ENCODE measurements around the gene PLXNB1. TPM values are rescaled to one million over a fixed set of nuclear protein-coding genes. Genes with fewer than 3 reads are reported as not detected.
A peak's percentile ranks its signal among the peaks of the same experiment; 100 is the strongest.

Gene PLXNB1
- total and polyA plus RNA-seq, 2 donors: 22.7 to 65.7 TPM

DNA sequence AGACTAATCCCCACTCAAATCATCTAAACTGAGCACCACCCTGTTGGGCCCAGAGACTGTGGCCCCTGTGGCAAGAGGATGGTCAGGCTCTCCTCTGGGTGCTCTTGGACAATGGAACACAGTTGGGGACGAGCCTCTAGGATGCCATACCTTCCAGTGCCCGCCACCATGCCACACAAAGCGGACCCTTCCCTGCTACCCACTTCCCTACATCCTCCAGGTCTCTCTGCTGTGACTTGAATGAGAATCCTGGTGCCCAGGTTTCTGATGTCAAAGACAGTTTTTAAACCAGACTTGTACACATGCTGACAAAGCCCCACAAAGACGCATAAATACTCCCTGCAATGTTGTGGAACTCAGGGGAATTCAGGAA lies 5.3 kb upstream of the PLXNB1 start:
- Histone ChIP-seq H3K4me3 (ENCODE audit: low read depth, low read length) (no peak overlapping the region), H3K36me3 (ENCODE audit: insufficient read depth) (no peaks in the 10 kb centered on the region), H3K4me1 (ENCODE audit: insufficient read depth) (no peaks in the 10 kb centered on the region), H3K27ac (ENCODE audit: low read depth) (no peak overlapping the region)
- no peak for DNase-seq (ENCODE audit: extremely low spot score)
- WGBS: 84% methylated on average over 4 of the region's 4 CpGs

GRCh38 chr3:48434591-48435222 lies 4.8 kb upstream of the PLXNB1 start:
- Histone ChIP-seq H3K4me1 (ENCODE audit: insufficient read depth) (no peaks in the 10 kb centered on the region), H3K27ac (ENCODE audit: low read depth) (no peak overlapping the region), H3K4me3 (ENCODE audit: low read depth, low read length) (no peak overlapping the region), H3K36me3 (ENCODE audit: insufficient read depth) (no peaks in the 10 kb centered on the region)
- WGBS: 71% methylated on average over 15 of the region's 15 CpGs
- no peak for DNase-seq (ENCODE audit: extremely low spot score)

GRCh38 chr3:48433472-48434118 lies 3.7 kb upstream of the PLXNB1 start:
- H3K36me3 ChIP-seq (ENCODE audit: insufficient read depth): no peaks in the 10 kb centered on the region
- H3K4me1 ChIP-seq (ENCODE audit: insufficient read depth): no peaks in the 10 kb centered on the region
- no peak for DNase-seq (ENCODE audit: extremely low spot score)
- H3K4me3 ChIP-seq (ENCODE audit: low read depth, low read length): no peak overlapping the region
- peak overlapping the region; percentile 49 for H3K27ac ChIP-seq (ENCODE audit: low read depth)
- 77% methylated on average over 12 of the region's 12 CpGs for WGBS

DNA sequence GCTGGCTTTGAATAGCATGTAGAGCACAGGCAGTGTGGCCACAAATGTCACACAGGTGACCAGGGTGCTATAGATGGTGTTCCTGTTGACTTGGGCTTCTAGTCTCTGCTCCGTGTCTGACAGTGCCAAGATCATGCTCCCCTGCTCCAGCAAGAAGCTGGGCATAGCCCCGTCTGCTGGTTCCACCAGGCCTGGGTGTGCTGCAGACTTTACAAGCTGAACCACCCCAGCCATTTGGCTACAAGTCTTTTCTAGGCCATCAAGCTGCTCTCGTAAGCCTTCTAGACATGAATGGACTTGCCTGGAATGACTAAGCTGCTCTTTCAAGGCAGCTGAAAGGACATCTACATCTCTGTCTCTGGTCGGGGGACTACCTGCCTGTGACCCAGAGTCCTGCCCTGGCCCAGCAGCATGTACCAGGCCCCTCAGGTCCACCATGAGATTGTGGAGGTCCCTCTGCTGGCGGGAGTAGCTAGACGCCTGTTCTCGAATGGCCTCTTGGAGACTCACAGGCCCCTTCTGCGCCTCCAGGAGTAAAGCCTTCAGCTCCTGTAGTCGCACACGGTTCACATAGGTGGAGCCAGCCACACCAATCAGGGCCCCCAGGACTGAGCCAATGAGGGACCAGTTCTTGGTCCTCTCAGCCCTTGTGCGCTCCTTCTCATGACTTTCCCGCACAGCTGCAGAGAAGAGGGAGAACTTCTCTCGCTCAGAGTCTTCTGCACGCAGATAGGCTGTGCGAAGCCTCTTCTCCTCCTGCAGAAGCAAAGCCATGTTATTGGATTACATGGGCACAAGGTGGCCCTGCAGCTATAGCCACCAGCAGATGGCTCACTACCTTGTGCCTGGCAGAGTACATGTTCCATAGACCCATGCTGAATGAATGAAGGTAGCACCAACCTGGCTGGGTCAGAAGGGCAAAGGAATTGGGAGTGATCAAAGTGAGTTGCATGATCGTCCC lies 2.8 kb upstream of the PLXNB1 start:
- no peaks in the 10 kb centered on the region for H3K4me1 ChIP-seq (ENCODE audit: insufficient read depth)
- H3K27ac ChIP-seq (ENCODE audit: low read depth): peak overlapping the region; percentile 49
- H3K4me3 ChIP-seq (ENCODE audit: low read depth, low read length): no peak overlapping the region
- no peaks in the 10 kb centered on the region for H3K36me3 ChIP-seq (ENCODE audit: insufficient read depth)
- no peak for DNase-seq (ENCODE audit: extremely low spot score)
- WGBS: 71% methylated on average over 16 of the region's 16 CpGs

DNA sequence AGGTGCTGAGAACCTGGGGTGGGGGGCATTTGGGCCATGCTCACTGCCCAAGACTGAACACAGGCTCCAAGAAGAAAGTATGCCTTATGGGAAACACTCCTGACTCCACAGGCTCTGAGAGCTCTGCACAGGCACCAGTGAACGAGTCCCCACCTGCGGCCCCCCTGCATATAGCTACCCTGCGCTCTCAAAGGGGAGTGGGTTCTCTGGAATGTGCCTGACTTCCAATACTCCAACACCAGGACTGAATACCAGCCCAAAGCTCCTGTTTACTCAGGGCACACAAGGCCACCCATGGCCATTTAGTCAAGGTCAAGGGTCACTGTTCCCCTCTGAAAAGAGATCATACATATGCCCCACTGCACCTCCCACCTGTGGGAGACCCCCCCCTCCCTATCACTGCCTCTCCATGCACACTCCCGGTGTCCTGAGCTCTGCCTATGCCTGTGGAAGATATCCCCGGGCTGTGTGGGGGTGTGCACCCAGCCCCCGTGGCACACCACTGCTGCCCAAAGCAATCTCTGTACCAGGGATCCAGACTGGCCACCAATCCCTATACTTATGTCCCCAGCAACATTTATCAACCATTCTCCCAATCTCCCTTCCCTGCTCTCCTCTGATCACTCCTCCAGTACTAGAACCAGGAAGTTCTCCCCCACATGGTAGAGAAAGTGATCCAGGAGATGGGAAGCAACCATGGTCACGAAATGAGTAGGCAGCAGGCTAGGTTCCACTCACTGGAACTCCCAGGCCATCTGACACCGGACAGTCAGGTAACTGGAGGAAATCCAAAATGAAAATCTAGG lies 1.5 kb upstream of the PLXNB1 start:
- WGBS: 91% methylated on average over 8 of the region's 8 CpGs
- no peak for DNase-seq (ENCODE audit: extremely low spot score)
- peak overlapping the region; percentile 41 for H3K27ac ChIP-seq (ENCODE audit: low read depth)
- no peaks in the 10 kb centered on the region for H3K36me3 ChIP-seq (ENCODE audit: insufficient read depth)
- no peaks in the 10 kb centered on the region for H3K4me1 ChIP-seq (ENCODE audit: insufficient read depth)
- no peak overlapping the region for H3K4me3 ChIP-seq (ENCODE audit: low read depth, low read length)

DNA sequence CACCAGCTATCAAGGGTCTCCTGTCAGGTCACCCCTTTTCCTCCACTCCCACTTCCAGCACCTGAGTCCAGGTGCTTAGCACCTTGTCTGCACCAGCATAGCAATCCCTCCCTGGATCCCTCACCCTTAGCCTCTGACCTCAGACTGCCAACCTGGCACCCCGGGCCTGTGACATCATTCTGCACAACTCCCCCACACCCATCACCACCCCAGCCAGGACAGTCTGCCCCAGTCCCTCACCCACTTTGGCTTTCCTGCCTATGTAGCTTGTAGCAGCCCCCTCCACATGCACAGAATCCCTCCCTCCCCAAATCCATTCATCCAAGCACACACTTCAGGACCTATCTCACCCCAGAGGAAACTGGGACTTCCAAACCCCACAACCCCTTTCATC lies 819 bp upstream of the PLXNB1 start:
- H3K4me1 ChIP-seq (ENCODE audit: insufficient read depth): no peaks in the 10 kb centered on the region
- WGBS: 68% methylated on average over 1 of the region's 1 CpG
- no peak overlapping the region for H3K4me3 ChIP-seq (ENCODE audit: low read depth, low read length)
- DNase-seq (ENCODE audit: extremely low spot score): no peak
- peak overlapping the region; percentile 77 for H3K27ac ChIP-seq (ENCODE audit: low read depth)
- no peaks in the 10 kb centered on the region for H3K36me3 ChIP-seq (ENCODE audit: insufficient read depth)

GRCh38 chr3:48429317-48429959 lies 448 bp downstream of the PLXNB1 start:
- H3K36me3 ChIP-seq (ENCODE audit: insufficient read depth): no peaks in the 10 kb centered on the region
- DNase-seq (ENCODE audit: extremely low spot score): no peak
- under 1% methylated on average over 86 of the region's 86 CpGs for WGBS
- H3K4me1 ChIP-seq (ENCODE audit: insufficient read depth): no peaks in the 10 kb centered on the region
- peak overlapping the region; percentile 78 for H3K4me3 ChIP-seq (ENCODE audit: low read depth, low read length)
- peak overlapping the region; percentile 88 for H3K27ac ChIP-seq (ENCODE audit: low read depth)

GRCh38 chr3:48428572-48429316 lies 1.1 kb downstream of the PLXNB1 start:
- H3K4me1 ChIP-seq (ENCODE audit: insufficient read depth): no peaks in the 10 kb centered on the region
- H3K4me3 ChIP-seq (ENCODE audit: low read depth, low read length): peak overlapping the region; percentile 78
- WGBS: 3% methylated on average over 60 of the region's 60 CpGs
- H3K36me3 ChIP-seq (ENCODE audit: insufficient read depth): no peaks in the 10 kb centered on the region
- no peak for DNase-seq (ENCODE audit: extremely low spot score)
- peak overlapping the region; percentile 88 for H3K27ac ChIP-seq (ENCODE audit: low read depth)

- no peaks in the 10 kb centered on the region for H3K36me3 ChIP-seq (ENCODE audit: insufficient read depth)
- 58% methylated on average over 7 of the region's 7 CpGs for whole genome bisulfite sequencing
- H3K27ac ChIP-seq (ENCODE audit: low read depth): no peak overlapping the region
- no peaks in the 10 kb centered on the region for H3K4me1 ChIP-seq (ENCODE audit: insufficient read depth)
- peak overlapping the region; percentile 78 for H3K4me3 ChIP-seq (ENCODE audit: low read depth, low read length)
- DNase-seq (ENCODE audit: extremely low spot score): no peak
Observed at GRCh38 chr3:48428088-48428571, 1.8 kb downstream of the PLXNB1 start.

GRCh38 chr3:48427630-48427962 lies 2.3 kb downstream of the PLXNB1 start:
- Histone ChIP-seq H3K4me1 (ENCODE audit: insufficient read depth) (no peaks in the 10 kb centered on the region), H3K4me3 (ENCODE audit: low read depth, low read length) (no peak overlapping the region), H3K27ac (ENCODE audit: low read depth) (no peak overlapping the region), H3K36me3 (ENCODE audit: insufficient read depth) (no peaks in the 10 kb centered on the region)
- DNase-seq (ENCODE audit: extremely low spot score): no peak
- 71% methylated on average over 9 of the region's 9 CpGs for WGBS

DNA sequence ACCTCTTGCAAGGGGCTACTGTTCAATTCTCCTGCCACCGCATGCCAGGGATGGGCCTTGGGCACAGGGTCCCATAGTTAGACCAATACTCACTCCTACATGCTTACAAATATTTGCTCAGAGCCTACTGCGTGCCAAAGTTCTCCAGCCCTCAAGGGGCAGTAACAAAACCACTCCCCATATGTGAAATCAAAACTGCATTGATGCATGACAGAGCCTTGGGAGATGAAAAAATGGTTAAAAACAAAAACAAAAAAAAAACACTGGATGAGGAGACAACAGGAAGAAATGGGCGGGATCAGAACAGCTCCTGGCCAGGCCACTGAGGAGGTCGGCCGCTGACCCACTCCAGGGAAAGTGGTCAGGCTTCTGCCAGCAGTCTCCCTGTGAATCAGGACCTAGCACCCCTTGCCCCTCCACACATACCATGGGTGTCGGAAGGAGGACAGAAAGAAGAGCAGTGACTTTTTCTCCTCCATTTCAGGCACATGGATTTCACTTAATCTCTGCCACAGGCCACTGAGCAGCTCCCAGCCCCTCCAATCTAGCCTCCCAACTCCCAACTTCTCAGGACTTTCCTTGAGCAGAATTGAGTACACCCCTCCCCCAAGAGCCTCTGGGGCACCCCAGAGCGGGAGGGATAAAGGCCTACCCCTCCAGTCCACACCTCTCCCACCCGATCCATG lies 2.8 kb downstream of the PLXNB1 start:
- no peak for DNase-seq (ENCODE audit: extremely low spot score)
- Histone ChIP-seq H3K27ac (ENCODE audit: low read depth) (no peak overlapping the region), H3K4me3 (ENCODE audit: low read depth, low read length) (no peak overlapping the region), H3K4me1 (ENCODE audit: insufficient read depth) (no peaks in the 10 kb centered on the region), H3K36me3 (ENCODE audit: insufficient read depth) (no peaks in the 10 kb centered on the region)
- 57% methylated on average over 8 of the region's 8 CpGs for WGBS

- Histone ChIP-seq H3K36me3 (ENCODE audit: insufficient read depth) (no peaks in the 10 kb centered on the region), H3K4me3 (ENCODE audit: low read depth, low read length) (no peak overlapping the region), H3K27ac (ENCODE audit: low read depth) (no peak overlapping the region), H3K4me1 (ENCODE audit: insufficient read depth) (no peaks in the 10 kb centered on the region)
- no peak for DNase-seq (ENCODE audit: extremely low spot score)
- 49% methylated on average over 11 of the region's 11 CpGs for WGBS
Observed at GRCh38 chr3:48426401-48426909, 3.4 kb downstream of the PLXNB1 start.

All from urinary bladder (tissue), 4 donors.